Myocyte (in vitro differentiated cells): Measurements from ENCODE around the gene B3GALT5. TPM values are rescaled to one million over a fixed set of nuclear protein-coding genes. Genes with fewer than 3 reads are reported as not detected.

ENCODE experiments used
- DNase-seq: peaks from one replicate; pipeline ENCODE4 v3.0.0-alpha.2; 2012; ENCODE audit warnings: low read depth
- total RNA-seq: library from RNA; depleted of rRNA; stranded (reverse); fragments of >200 nt; gene quantifications from 2 replicates; pipeline ENCODE4 v1.2.3, GENCODE V29; 2014

B3GALT5 gene
- total RNA-seq, 1 donor from 2014 or later: 1.0 TPM

- DNase-seq: no peak
These were observed 9.9 kb upstream of the B3GALT5 start for GRCh38 chr21:39602793-39603192.

DNA sequence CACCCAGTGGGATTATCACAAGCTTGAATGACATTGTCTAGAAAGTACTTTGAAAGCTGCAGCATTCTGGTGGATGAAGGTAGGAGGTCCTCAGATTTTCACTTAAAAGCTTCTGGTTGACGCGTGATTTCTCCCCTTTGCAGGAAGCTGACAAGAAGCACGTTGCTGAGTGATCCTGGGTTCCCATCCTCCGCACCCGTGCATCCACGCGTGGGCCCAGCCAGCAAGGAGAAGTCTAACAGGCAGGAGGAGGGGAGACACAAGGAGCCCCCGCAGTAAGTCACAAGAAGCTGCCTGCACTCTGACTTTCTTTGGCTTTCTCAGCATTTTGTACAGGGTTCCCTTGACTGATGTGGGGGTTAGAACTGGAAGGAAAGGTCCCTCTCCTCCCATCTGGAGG lies 7.8 kb upstream of the B3GALT5 start:
- no peak for DNase-seq

DNA sequence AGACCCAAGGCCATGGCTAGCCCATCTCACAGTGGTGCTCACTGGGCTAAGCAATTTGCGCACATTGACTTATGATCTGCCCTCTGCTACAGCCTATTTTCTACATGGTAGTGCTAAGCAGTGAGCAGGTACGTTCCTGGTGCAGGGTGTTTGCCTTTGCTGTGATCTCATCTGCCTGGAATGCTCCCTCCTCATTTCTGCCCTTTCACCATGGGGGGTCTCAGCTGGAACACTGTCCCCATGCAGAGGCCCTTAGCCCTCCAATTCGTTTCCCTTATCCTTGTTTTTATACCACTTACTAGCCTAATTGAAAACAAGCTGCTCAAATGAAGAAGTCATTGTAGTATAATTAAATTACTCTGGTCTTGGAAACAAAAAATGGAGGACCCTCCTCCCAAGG lies 2.0 kb upstream of the B3GALT5 start:
- DNase-seq: no peak

DNA sequence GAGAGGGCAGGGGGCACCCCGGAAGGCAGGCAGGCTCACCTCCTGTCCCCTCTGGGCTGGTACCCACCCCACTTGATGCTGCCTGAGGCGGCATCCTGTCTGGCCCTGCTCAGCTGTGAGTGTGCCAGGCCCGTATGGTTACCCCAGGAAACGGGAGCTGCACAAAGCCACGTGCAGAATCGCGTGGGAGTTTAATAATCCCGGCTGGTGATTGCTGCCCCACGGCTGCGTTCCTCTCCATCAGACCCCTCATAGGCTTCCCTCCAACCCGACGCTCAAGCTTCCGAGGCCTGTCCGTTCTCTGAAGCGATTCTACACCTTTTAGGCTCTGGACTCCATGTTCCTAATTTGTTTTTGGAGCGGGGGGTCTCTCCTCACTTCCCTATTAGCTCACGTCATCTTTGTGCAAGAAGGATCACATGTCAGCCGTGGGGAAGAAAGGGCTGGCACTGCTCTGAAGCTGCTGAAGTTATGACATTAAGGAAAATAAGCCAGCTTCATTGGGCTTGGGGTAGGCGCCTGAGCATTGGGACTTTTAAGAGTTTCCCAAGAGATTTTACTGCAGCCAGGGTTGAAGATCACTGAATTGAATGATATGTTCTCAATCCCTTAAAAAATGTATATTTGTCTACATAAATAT lies 1.1 kb upstream of the B3GALT5 start:
- no peak for DNase-seq

DNA sequence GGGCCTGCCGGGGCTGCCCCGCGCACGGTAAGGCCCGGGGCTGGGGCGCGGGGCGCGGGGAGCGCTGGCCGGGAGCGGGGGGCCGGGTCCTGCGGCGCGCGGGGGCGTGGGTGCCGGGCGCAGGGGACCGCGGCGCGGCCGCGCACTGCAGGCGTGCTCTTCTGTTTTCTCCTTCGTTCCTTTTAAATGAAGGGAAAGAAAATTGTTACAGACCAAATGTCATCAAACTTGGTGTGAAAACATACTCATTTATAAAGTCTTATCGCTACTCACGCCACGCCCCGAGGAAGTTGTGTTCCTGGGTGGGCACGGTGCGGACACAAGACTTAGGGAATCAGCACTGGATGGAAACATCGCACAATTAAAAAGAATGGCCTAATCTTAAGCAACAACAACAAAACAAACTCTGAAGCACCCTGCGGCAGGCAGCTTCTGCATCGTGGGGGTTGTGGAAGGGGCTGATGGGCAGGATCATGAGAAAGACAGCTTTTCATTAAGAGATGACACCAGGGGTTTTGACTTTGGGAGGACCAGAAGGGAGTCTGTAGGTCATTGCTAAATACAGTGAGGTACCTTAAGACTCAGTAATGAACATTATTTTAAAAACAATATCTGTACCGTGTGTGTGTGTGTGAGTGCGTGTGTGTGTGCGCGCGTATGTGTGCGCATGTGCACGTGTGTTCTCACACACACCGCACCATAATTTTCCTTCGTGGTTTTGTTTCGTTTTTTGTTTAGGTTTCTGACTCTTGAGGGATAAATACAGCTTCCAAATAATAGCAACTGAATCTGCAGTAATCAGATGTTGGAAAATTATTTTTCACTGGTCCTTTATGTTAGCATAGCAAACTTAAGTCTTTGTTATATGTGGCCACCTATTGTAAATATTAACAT lies 548 bp downstream of the B3GALT5 start:
- peak; percentile 19 for DNase-seq

DNA sequence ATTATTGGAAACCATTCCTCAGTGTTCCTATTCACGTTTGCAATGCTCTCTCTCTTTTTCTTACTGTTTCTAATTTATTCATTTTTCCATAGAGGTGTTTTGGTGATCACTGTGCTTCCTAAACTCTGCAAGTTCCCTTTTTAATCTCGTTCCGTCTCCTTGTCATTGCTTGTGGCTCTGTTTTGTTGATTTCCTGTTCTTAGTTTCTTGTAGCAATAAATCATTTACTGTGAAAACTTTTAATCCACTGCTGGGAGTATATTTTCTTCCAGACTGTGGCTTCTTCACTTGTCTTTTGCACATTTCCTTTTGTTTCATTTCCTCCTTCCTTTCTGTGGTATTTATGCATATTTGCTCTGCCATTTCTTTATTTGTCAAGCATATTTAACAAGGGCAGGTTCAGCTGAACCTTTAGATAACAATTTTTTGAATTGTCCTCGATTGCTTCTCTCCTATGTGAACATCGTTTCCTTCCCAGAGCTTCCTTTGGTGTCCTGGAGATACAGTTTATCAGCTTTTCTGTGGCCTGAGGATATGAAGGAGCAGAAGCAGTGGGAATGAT lies 3.6 kb downstream of the B3GALT5 start:
- DNase-seq: no peak

DNA sequence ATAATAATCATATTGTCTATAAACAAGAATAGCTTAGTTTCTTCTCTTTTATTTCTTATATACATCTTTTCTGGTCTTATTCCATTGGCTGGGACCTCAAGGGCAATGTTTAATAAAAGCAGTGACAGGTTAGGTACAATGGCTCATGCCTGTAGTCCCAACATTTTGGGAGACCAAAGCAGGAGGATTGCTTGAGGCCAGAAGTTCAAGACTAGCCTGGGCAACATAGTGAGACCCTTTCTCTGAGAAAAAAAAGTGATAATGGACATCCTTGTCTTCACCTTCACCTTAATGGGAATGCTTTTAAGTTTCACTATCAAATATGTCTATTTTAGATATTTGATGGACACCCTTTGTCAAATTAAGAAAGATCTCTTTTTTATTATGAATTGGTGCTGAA lies 8.1 kb downstream of the B3GALT5 start:
- no peak for DNase-seq

DNA sequence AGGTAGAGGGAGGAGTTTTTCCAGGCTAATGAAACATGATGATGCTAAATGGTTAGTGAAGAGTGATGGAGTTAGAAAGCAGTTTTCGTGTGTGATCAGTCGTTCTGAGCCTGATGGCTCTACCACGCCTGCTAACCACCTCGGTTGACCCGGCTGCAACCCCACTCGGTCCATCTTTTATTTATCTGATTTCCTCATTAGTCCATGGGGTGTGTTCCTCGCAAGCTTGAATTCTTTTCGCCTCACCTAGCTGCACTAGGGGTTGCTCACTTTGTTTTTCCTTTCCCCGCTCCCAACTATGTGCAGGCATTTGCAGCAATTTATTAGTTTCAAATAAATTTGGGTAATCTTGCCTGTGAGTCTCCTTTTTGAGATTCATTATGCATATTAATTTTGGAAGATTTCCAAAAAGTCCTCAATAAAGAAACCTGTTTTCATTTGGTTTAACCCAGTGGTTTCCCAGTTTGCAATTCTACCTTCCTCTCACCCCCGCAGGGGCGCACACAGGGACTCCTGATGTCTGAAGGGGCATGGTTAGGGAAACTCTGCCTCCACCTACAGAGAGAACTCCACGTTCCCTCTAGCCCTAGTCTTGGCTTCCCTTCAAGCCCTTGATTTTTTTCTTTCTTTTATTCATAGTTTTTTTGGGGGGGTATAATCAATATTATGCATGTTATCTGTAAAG lies 12.6 kb downstream of the B3GALT5 start:
- DNase-seq: no peak

- DNase-seq: no peak
These were observed 15.6 kb downstream of the B3GALT5 start for GRCh38 chr21:39628385-39628784.

DNA sequence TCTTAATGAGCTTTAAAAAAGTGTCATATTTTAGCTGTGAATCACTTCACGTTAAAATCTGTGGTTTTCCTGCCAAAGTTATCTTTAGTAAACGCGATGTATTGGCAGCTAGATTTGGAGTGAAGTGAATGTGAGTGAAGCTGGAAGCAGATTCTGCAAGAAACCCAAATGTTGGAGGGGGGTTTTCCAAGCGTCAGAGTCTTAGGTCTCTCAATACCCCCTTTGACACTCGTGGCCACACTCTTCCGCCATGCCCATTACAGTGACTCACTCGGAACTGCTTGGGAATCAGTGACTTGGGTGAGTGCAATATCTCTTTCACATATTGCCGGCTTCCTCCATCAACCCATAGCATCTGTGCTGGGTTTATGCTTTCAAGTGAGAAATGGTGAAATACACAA lies 17.5 kb downstream of the B3GALT5 start:
- DNase-seq: peak; percentile 33

DNA sequence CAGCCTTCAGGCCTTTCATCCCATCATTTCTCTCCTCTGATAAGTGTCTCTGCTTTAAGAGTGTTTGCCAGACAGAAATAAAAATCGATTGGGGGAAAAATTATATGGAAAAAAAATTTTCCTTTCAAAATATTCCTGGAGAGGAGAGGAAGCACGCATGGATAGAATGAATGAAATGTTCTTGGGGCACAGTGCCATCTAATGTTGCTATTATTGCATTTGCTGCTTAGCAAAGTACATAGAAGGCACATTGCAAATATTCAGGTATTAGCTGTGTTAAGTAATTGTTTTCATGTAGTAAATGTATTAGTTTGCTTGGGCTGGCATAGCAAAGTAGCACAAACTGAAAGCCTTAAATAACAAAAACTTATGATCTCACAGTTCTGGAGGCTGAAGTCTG lies 18.1 kb downstream of the B3GALT5 start:
- DNase-seq: peak; percentile 28

DNA sequence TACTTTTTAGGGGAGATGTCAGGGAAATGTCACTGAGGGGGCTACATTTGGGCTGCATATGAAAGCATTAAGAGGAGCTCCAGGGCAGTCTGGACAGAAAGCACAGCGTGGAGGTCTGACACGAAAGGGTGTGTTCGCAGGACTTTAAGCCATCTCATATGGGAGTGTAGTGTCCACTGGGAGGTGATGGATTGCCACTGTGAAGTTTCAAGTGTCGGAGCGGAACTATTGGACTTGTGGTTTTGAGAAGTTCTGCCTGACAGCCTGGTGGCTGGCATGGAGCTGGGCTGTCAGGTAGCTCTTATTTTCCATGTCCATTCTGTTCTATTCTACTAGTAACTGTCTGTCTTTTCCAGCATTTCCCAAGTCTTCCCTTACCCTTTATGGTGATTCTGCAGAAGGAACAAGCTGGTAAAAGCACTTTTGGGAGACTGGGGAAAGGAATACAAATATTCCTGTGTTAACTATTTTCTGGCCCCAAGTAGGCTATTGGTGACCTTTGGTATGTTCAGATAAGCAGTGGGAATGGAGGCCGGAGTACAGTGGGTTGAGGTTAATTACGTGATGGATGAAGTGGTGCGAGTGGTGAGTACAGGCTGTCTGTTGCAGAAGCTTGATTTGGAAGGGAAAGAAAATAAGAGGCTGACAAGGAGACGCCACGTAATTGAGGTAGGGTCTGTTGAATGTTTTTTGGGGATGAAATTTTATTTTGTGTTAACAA lies 19.3 kb downstream of the B3GALT5 start:
- no peak for DNase-seq

DNA sequence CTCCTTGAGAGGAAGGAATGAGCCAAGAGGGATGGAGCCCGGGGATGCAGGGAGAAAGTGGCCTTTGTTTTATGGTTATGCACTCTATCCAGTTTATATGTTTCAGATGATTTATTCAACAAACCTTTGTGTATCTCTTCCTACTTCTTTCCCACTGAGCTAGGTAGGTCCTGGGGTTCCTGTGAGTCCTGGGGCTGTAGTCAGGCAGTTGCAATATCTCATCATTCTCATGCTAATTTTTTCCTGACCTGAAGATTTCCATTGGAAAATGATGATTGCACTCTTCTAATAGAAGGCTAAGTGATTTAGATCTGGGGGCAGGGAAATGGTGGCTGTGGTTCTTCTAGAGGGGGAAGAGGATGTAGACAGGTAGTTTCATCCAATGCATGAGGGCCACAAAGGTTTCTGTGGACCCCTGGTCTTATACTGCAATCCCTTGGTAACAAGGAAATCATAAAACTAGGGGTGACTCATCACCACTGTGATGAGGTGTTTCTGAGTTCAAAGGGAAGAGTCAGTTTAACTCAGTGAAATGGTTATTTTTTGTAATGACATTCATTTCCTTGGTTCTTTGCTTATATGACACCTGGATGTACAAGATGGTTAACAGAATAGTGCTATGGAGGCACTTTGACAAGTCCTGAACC lies 20.2 kb downstream of the B3GALT5 start:
- peak; percentile 24 for DNase-seq

DNA sequence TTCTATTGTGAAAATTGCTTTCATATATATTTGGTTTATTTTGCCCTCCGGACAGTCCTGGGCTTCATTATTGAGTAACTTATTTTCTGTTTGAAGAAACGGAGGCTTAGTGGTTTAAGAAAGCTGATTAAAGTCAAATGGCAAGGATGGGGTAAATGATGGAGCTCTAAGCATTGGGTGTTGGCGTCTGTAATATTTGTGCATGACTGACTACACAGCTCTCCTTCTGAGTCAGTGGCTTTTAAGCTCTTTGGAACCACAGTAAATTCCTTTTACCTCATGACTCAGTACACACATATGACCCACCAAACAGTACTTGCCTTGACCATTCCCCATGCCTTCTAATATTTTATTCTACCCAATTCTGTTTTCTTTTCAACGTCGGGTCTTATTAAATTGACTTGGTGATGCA lies 21.0 kb downstream of the B3GALT5 start:
- peak; percentile 89 for DNase-seq

GRCh38 chr21:39634507-39634906 lies 21.8 kb downstream of the B3GALT5 start:
- DNase-seq: no peak

GRCh38 chr21:39637197-39637970 lies 24.6 kb downstream of the B3GALT5 start:
- no peak for DNase-seq

- DNase-seq: no peak
These were observed 25.2 kb downstream of the B3GALT5 start for GRCh38 chr21:39637971-39638240.

GRCh38 chr21:39638281-39638680 lies 25.5 kb downstream of the B3GALT5 start:
- DNase-seq: no peak

- DNase-seq: no peak
These were observed 28.0 kb downstream of the B3GALT5 start for GRCh38 chr21:39640754-39641153.

- DNase-seq: no peak
These were observed 29.2 kb downstream of the B3GALT5 start for GRCh38 chr21:39641827-39642450.
